HCT116 (cell line): ENCODE results near the gene DNAH9. TPM values are rescaled to one million over a fixed set of nuclear protein-coding genes. Genes with fewer than 3 reads are reported as not detected.

Source experiments
- ATAC-seq: fragments of 200-7000 bp; cut with Tn5 transposase; 2 replicates; pipeline ENCODE4 v1.9.1; 2020; ENCODE audit warnings: mild to moderate bottlenecking, moderate library complexity
- BruUV-seq: library from RNA; stranded (reverse); fragments of 400-500 nt; replicated peaks from 2 replicates; lab custom pipeline; 2021; lab: Mats Ljungman, UMichigan
- CTCF ChIA-PET: fragments of 300-600 bp; sonication (Branson Sonifier 250); formaldehyde crosslinking; loops from one replicate; lab custom pipeline; 2021; ENCODE audit warnings: antibody characterized with exemption; lab: Charles Lee
- POLR2A ChIA-PET: fragments of 300-600, 350-600 bp; sonication (Branson Sonifier 250); formaldehyde crosslinking; loops from one replicate; lab custom pipeline; 2021; ENCODE audit warnings: antibody characterized with exemption; lab: Charles Lee
- RAD21 ChIA-PET, 2 experiments: fragments of 300-600 bp; sonication (Branson Sonifier 250); formaldehyde crosslinking; loops; one replicate each; lab custom pipeline; 2023; ENCODE audit warnings: low total read pairs in 2 of 2; ENCODE audit not compliant: uncharacterized antibody in 2 of 2, unreplicated experiment in 2 of 2, low non-redundant PET in 1 of 2; lab: Charles Lee
- DNase-seq: peaks from one replicate; pipeline ENCODE4 v3.0.0-alpha.2; 2010; ENCODE audit warnings: low read depth, low spot score
- H2AFZ ChIP-seq: fragments of 200-600 bp; shearing (Covaris generic), sonication (generic); 2 replicates; pipeline ENCODE4 v1.6.1; 2017; ENCODE audit warnings: low read depth, mixed run types, mixed read lengths, antibody characterized with exemption, low read length; ENCODE audit not compliant: poor library complexity, severe bottlenecking
- H3K27ac ChIP-seq: 2 replicates; pipeline ENCODE4 v1.5.1; 2012; ENCODE audit warnings: low read depth, low read length
- H3K27me3 ChIP-seq: fragments of 200-600 bp; sonication (generic); 2 replicates; pipeline ENCODE4 v1.6.1; 2016; ENCODE audit warnings: mixed run types, low read length, mixed read lengths; ENCODE audit not compliant: insufficient read depth
- H3K36me3 ChIP-seq, 2 experiments: fragments of 200-500 bp in 1 of 2; fragments of 200-600 bp in 1 of 2; sonication (Bioruptor generic) in 1 of 2; sonication (generic) in 1 of 2; 2 replicates each; pipeline versions ENCODE4 v1.5.1 to v1.6.1; 2014 to 2016; ENCODE audit warnings: low read length in 2 of 2, inconsistent platforms in 1 of 2, mixed read lengths in 1 of 2, mixed run types in 1 of 2; ENCODE audit not compliant: insufficient read depth in 2 of 2, control insufficient read depth in 1 of 2
- H3K4me1 ChIP-seq, 2 experiments: fragments of 200-600 bp in 1 of 2; sonication (generic) in 1 of 2; 2 replicates each; pipeline versions ENCODE4 v1.5.1 to v1.6.1; 2012 to 2017; ENCODE audit warnings: low read length in 2 of 2, inconsistent platforms in 1 of 2, mild to moderate bottlenecking in 1 of 2, mixed read lengths in 1 of 2, mixed run types in 1 of 2, moderate library complexity in 1 of 2; ENCODE audit not compliant: insufficient read depth in 2 of 2, control insufficient read depth in 1 of 2
- H3K4me2 ChIP-seq: fragments of 200-600 bp; sonication (generic); 2 replicates; pipeline ENCODE4 v1.6.1; 2017; ENCODE audit warnings: mixed run types, low read length, mixed read lengths
- H3K4me3 ChIP-seq, 2 experiments: fragments of 200-600 bp in 1 of 2; sonication (generic) in 1 of 2; replicated peaks in 1 of 2; 2 replicates each; pipeline ENCODE4 v1.5.1; 2011 to 2016; ENCODE audit warnings: low read length in 2 of 2, control low read depth in 1 of 2, low read depth in 1 of 2, mild to moderate bottlenecking in 1 of 2, mixed read lengths in 1 of 2, mixed run types in 1 of 2
- H3K79me2 ChIP-seq: fragments of 200-600 bp; sonication (generic); 2 replicates; pipeline ENCODE4 v1.6.1; 2017; ENCODE audit warnings: mild to moderate bottlenecking, mixed run types, low read length, moderate library complexity, mixed read lengths; ENCODE audit not compliant: insufficient read depth
- H3K9ac ChIP-seq: fragments of 200-600 bp; sonication (generic); 2 replicates; pipeline ENCODE4 v1.6.1; 2016; ENCODE audit warnings: low read length, mixed read lengths
- H3K9me2 ChIP-seq: fragments of 200-600 bp; sonication (generic), shearing (Covaris generic); 2 replicates; pipeline ENCODE4 v1.6.1; 2017; ENCODE audit warnings: mixed run types, mild to moderate bottlenecking, moderate library complexity; ENCODE audit not compliant: insufficient read depth
- H3K9me3 ChIP-seq, 2 experiments: fragments of 200-500 bp in 1 of 2; fragments of 200-600 bp in 1 of 2; sonication (Bioruptor generic) in 1 of 2; sonication (generic) in 1 of 2; 2 replicates each; pipeline ENCODE4 v1.6.1; 2014 to 2017; ENCODE audit warnings: low read length in 2 of 2, mixed read lengths in 2 of 2, inconsistent platforms in 1 of 2, low read depth in 1 of 2, mild to moderate bottlenecking in 1 of 2, mixed run types in 1 of 2, moderate library complexity in 1 of 2; ENCODE audit not compliant: control insufficient read depth in 1 of 2, insufficient read depth in 1 of 2
- H4K20me1 ChIP-seq: fragments of 200-600 bp; sonication (generic), shearing (Covaris generic); 2 replicates; pipeline ENCODE4 v1.6.1; 2017; ENCODE audit warnings: mixed run types, mild to moderate bottlenecking, moderate library complexity; ENCODE audit not compliant: insufficient read depth
- CBX3 ChIP-seq: IDR thresholded peaks from 2 replicates; pipeline ENCODE4 v1.6.1; 2012; ENCODE audit warnings: low read depth
- FOSL1 ChIP-seq: IDR thresholded peaks from 2 replicates; pipeline ENCODE4 v1.6.1; 2012; ENCODE audit warnings: low read depth
- YY1 ChIP-seq: IDR thresholded peaks from 2 replicates; pipeline ENCODE4 v1.6.1; 2011; ENCODE audit warnings: low read length, low read depth, moderate library complexity, mild to moderate bottlenecking; ENCODE audit not compliant: insufficient replicate concordance; ENCODE audit errors: extremely low read depth
- ZNF274 ChIP-seq: fragments of 200-500 bp; sonication (Bioruptor generic); IDR thresholded peaks from 2 replicates; pipeline ENCODE4 v1.6.1; 2014; ENCODE audit warnings: mild to moderate bottlenecking, low read depth, low read length, inconsistent platforms
- intact Hi-C: fragments of 100-400 bp; cut with micrococcal nuclease; formaldehyde crosslinking; loops from 2 replicates; pipeline ENCODE4 v1.10.0; 2022
- total RNA-seq: library from RNA; stranded (reverse); gene quantifications from one replicate; pipeline ENCODE4 v1.2.1, GENCODE V29; 2021; ENCODE audit not compliant: unreplicated experiment
- TF ChIP-seq, protein P1 (sequence below), 3 experiments: fragments of 200-600 bp in 1 of 3; sonication (generic) in 1 of 3; IDR thresholded peaks in 2 of 3; conservative IDR thresholded peaks in 1 of 3; 2 replicates each; pipeline ENCODE4 v1.5.1; 2012 to 2017; ENCODE audit warnings: low read depth in 2 of 3, low read length in 2 of 3, antibody characterized with exemption in 1 of 3, borderline replicate concordance in 1 of 3, control low read depth in 1 of 3, mild to moderate bottlenecking in 1 of 3, mixed read lengths in 1 of 3, mixed run types in 1 of 3, moderate library complexity in 1 of 3; ENCODE audit not compliant: insufficient read depth in 1 of 3

Gene DNAH9
- total RNA-seq, 1 experiment from 2014 or later, result not detected

DNA sequence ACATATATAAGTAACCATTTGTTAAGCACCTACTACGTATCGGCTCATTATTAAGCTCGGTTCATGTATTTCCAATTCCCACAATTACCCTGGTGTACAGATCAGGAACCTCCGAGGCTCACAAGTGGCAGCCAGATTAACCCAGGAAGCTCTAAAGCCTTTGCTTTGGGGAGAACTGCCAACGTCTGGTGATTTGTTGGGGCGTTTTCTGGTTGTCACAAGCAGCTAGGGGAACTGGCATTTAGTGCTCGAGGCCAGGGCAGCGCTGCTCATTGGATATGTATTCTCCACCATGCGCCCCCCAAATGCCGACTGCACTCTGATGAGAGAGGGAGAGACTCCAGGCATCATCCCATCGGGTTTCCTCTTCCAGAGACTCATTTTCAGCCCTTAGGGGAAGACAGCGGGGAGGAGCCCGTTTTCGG lies 398.5 kb downstream of the DNAH9 start:
- no peaks in the 10 kb centered on the region for H3K9me2 ChIP-seq
- H3K27ac ChIP-seq, result peak overlapping the region; percentile 85
- H3K4me1 ChIP-seq, result peaks cover 0 to 6% of the 10 kb centered on the region in 2 experiments; a peak in 2 of 4 replicates
- peak overlapping the region; percentile 22 for H2AFZ ChIP-seq
- ATAC-seq, result no peak
- peak overlapping the region; percentile 85 for H3K9ac ChIP-seq
- no peaks in the 10 kb centered on the region for H3K27me3 ChIP-seq
- TSS peak; percentile 60 for BruUV-seq
- H3K79me2 ChIP-seq, result peaks cover 3% of the 10 kb centered on the region; the same call in 1 of the 2 replicates
- intact Hi-C loops, result loop anchor here (2.0 kb wide), 1 partner anchor 24 kb away; the partner anchor contains the start of gene MAP2K4
- peak overlapping the region; percentile 95 for H3K4me2 ChIP-seq
- RAD21 ChIA-PET, result no interaction called here
- CTCF ChIA-PET, result interaction anchor here (0.9 to 1.2 kb wide), 4 partner anchors 10 to 1121 kb away, joined by 3 to 4 read pairs (median 3); no protein-coding TSS in a partner anchor
- no peaks in the 10 kb centered on the region for H3K9me3 ChIP-seq
- H3K4me3 ChIP-seq, result peak overlapping the region; percentile 86 to 91
- peaks cover 0 to 7% of the 10 kb centered on the region in 2 experiments; a peak in 1 of 4 replicates for H3K36me3 ChIP-seq
- TF ChIP-seq CBX3, result no peak
- no peak for TF ChIP-seq ZNF274
- TF ChIP-seq FOSL1, result no peak
- TF ChIP-seq YY1, result no peak
- TF ChIP-seq, protein P1, sequence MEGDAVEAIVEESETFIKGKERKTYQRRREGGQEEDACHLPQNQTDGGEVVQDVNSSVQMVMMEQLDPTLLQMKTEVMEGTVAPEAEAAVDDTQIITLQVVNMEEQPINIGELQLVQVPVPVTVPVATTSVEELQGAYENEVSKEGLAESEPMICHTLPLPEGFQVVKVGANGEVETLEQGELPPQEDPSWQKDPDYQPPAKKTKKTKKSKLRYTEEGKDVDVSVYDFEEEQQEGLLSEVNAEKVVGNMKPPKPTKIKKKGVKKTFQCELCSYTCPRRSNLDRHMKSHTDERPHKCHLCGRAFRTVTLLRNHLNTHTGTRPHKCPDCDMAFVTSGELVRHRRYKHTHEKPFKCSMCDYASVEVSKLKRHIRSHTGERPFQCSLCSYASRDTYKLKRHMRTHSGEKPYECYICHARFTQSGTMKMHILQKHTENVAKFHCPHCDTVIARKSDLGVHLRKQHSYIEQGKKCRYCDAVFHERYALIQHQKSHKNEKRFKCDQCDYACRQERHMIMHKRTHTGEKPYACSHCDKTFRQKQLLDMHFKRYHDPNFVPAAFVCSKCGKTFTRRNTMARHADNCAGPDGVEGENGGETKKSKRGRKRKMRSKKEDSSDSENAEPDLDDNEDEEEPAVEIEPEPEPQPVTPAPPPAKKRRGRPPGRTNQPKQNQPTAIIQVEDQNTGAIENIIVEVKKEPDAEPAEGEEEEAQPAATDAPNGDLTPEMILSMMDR (IDR thresholded peaks at IDR 0.05 in 2 of 3, conservative IDR thresholded peaks at IDR 0.05 in 1 of 3; ENCODE audit: borderline replicate concordance in 1 of 3, insufficient read depth in 1 of 3, low read depth in 2 of 3, low read length in 2 of 3), result no peak
- no peaks in the 10 kb centered on the region for H4K20me1 ChIP-seq
- POLR2A ChIA-PET, result interaction anchor here (0.8 to 2.3 kb wide), 15 partner anchors 10 to 97 kb away, joined by 3 to 19 read pairs (median 4); partner anchors contain the start of gene MAP2K4
- peak; percentile 13 for DNase-seq
